Omental fat pad (tissue), 4 donors: Measurements from ENCODE around the gene LTK. TPM values are rescaled to one million over a fixed set of nuclear protein-coding genes. Genes with fewer than 3 reads are reported as not detected.

ENCODE experiments used
- ATAC-seq: fragments of 150-250 bp; one replicate; pipeline ENCODE4 v1.9.1; 2016; ENCODE audit warnings: mild to moderate bottlenecking, moderate library complexity; ENCODE audit not compliant: low FRiP score
- DNase-seq: peaks from one replicate; pipeline ENCODE4 v3.0.0-alpha.2; 2019; ENCODE audit warnings: low spot score
- total RNA-seq, 4 donors: library from RNA; depleted of rRNA; stranded (reverse); fragments of >200 nt; gene quantifications; one replicate each; pipeline ENCODE4 v1.1.0, GENCODE V29; 2016
- TF ChIP-seq, protein P1 (sequence below), 3 donors: fragments of 450-650 bp; IDR thresholded peaks; one replicate each; pipeline ENCODE4 v1.5.1; 2016 to 2017; ENCODE audit warnings: antibody characterized with exemption in 3 of 3, mild to moderate bottlenecking in 3 of 3, moderate library complexity in 2 of 3

The LTK gene
- total RNA-seq, 4 donors from 2014 or later, result 0.19 to 1.3 (median 0.84) TPM; not detected in 1

DNA sequence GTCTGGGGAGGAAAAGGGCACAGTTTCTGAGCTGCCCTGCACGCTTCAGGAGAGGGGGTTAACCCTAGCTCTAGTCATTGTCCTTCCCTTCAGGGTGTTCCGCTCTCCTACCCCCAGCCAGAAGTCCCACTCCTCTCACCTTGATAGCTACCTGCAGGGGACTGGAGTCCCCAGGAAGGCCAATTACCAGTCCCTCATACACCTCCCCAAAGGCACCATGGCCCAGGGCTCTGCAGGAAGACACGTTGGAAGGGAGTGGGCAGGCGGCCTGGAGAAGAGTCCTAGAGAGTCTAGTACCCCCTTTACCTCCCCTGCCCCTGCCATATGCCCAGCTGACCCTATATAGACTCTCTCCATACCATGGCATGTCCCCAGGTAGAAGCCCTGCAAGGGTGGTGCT lies 7.9 kb downstream of the LTK start:
- TF ChIP-seq, protein P1, sequence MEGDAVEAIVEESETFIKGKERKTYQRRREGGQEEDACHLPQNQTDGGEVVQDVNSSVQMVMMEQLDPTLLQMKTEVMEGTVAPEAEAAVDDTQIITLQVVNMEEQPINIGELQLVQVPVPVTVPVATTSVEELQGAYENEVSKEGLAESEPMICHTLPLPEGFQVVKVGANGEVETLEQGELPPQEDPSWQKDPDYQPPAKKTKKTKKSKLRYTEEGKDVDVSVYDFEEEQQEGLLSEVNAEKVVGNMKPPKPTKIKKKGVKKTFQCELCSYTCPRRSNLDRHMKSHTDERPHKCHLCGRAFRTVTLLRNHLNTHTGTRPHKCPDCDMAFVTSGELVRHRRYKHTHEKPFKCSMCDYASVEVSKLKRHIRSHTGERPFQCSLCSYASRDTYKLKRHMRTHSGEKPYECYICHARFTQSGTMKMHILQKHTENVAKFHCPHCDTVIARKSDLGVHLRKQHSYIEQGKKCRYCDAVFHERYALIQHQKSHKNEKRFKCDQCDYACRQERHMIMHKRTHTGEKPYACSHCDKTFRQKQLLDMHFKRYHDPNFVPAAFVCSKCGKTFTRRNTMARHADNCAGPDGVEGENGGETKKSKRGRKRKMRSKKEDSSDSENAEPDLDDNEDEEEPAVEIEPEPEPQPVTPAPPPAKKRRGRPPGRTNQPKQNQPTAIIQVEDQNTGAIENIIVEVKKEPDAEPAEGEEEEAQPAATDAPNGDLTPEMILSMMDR (IDR thresholded peaks at IDR 0.05), result no peak
- ATAC-seq, result no peak
- DNase-seq, result no peak

DNA sequence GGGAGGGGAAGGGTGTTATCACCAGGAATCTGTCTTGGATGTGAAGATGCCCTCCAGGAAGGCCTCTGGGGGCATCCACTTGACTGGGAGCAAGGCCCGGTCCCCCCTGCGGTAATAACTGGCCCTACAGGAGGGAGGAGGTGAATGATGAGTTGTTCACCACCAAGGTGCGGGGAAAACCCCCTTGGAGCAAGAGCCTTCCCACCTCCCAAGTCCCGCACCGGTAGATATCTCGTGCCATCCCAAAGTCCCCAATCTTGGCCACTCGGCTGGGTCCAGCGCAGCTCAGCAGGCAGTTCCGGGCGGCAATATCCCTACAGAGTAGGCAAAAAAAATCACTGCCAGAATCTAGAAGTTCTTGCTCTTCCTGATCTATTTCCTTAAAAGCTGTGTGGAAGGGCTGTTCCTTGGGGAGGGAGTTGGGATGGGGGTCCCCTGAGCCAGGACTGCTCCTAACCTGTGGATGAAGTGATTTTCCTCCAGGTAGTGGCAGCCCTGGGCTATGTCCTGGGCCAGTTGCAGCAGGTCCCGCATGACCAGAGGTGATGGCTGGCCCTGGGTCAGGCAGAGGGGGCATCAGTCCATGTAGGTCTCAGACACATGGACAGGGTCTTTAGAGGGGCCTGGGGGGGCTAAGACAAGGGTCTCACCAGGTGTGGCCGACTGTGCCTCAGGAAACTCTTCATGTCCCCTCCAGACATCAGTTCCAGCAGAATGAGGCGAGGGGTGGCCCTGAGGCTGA lies 8.7 kb downstream of the LTK start:
- DNase-seq, result no peak
- TF ChIP-seq, protein P1 (IDR thresholded peaks at IDR 0.05), result no peak
- no peak for ATAC-seq

DNA sequence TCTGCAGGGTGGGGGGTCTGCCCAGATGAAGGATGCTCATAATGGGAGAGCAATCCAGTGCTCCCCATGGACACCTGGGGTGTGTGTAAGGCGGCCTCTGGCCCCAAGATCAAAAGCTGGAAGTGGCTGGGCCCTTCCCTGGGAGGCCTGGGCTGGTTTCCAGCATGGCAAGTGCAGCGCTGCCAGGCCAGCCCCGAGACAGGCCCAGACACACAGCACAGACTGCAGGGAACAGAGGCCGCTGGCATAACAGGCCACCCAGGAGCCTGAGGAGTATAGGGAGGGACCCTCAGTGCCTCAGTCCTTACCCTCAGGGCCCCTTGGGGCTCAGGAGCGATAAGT lies 10.0 kb downstream of the LTK start:
- ATAC-seq, result no peak

DNA sequence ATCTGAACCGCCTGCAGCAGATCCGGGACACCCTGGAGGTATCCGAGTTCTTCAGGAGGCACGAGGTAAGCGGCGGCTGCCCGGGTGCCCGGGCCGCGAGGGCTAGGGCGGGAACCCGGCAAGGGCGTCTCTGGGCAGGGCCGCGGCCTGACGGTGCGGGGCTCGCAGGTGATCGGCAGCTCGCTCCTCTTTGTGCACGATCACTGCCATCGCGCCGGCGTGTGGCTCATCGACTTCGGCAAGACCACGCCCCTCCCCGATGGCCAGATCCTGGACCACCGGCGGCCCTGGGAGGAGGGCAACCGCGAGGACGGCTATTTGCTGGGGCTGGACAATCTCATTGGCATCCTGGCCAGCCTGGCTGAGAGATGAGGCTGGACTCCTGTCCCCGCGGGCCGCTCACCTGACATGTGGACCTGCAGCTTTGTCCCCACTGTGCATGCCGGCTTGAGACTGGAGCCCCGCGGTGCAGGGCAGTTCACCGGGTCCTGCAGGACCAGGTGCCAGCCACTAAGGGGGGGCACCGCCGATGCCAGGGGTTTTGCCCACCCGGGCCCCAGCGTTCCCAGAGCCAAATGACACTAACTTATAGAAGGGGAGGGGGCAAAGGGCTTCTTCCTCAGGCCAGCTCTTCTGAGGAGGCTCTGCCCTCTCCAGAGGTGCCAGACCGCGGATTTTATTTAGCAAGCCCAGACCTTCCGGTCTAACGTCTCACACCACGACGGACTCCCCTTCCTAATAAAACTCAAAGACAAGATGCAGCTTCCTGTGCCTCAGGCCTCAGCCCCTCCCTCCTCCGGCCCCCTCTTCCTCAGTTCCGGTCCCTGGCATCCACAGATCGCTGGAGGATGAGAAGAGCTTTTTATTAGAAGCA lies 10.6 kb downstream of the LTK start:
- DNase-seq (no peak), ATAC-seq (no peak)
- TF ChIP-seq, protein P1 (IDR thresholded peaks at IDR 0.05), result no peak

More for the DNA sequence above, 10.0 kb downstream of the LTK start:
- no peak for DNase-seq
- TF ChIP-seq, protein P1 (IDR thresholded peaks at IDR 0.05), result no peak

DNA sequence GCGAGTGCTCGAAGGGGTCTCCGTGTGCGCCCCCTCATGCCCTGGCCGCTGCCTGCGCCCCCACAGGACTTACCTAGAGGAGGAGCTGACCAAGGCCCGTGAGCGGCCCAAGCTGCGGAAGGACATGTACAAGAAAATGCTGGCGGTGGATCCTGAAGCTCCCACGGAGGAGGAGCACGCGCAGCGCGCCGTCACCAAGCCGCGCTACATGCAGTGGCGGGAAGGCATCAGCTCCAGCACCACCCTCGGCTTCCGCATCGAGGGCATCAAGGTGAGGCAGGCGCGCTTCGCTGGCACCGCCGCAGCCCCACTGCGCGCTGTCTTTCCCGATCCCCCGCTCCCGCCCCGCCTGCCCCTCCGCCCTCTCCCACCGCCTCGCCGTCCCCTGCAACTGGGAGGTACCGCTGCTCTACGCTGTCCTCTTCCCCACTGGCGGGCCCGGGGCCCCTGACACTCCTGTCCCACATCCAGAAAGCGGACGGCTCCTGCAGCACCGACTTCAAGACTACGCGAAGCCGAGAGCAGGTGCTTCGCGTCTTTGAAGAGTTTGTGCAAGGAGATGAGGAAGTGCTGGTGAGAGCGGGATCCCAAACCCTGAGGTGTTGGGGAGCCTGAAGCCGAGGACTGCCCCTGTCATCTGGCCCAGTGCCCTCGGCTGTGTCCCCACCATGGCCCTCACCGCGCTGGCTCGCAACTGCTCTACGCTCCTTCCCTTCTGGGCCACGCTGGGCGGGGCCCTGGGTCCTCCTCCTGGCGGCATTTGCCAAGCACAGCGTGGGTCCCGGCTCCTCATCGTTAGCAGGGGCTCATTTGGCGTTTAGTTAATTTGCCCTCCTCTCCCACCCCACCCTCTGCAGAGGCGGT lies 11.5 kb downstream of the LTK start:
- no peak for ATAC-seq
- TF ChIP-seq, protein P1 (IDR thresholded peaks at IDR 0.05), result no peak

DNA sequence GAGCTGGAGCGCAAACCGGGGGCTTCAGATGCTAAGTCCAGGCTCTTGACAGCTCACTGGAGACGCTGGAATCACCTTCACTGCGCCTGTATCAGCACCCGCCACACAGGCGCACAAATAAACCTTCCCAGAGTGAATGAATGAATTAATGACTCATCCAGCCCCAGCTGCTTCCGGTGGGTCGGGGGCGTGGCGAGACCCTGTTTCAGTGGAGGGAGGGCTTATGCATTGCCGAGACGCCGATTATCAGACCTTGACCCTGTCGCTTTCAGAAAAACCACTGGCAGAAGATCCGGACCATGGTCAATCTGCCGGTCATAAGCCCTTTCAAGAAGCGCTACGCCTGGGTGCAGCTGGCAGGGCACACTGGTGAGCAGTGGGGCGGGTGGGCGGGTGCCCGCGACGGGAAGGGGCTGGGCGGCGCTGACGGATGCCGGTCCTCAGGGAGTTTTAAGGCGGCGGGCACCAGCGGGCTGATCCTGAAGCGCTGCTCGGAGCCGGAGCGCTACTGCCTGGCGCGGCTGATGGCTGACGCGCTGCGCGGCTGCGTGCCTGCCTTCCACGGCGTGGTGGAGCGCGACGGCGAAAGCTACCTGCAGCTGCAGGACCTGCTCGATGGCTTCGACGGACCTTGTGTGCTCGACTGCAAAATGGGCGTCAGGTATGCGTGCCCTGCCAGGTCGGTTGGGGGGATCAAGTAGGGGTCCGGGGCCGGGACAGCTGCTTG lies 12.3 kb downstream of the LTK start:
- TF ChIP-seq, protein P1 (IDR thresholded peaks at IDR 0.05), result no peak
- no peak for DNase-seq
- peak; percentile 31 for ATAC-seq

More for the DNA sequence above, 11.5 kb downstream of the LTK start:
- DNase-seq, result no peak
